ENCODE data around the gene MTOR. TPM values are rescaled to one million over a fixed set of nuclear protein-coding genes. Genes with fewer than 3 reads are reported as not detected.
"Not testable (repeated sequence)": the region's sequence is repeated elsewhere in the genome, so short reads cannot be mapped to it uniquely, and the experiment has no call there.

The MTOR gene
- total RNA-seq, 6 donors from 2014 or later: 27.5 to 61.0 (median 33.1) TPM

DNA sequence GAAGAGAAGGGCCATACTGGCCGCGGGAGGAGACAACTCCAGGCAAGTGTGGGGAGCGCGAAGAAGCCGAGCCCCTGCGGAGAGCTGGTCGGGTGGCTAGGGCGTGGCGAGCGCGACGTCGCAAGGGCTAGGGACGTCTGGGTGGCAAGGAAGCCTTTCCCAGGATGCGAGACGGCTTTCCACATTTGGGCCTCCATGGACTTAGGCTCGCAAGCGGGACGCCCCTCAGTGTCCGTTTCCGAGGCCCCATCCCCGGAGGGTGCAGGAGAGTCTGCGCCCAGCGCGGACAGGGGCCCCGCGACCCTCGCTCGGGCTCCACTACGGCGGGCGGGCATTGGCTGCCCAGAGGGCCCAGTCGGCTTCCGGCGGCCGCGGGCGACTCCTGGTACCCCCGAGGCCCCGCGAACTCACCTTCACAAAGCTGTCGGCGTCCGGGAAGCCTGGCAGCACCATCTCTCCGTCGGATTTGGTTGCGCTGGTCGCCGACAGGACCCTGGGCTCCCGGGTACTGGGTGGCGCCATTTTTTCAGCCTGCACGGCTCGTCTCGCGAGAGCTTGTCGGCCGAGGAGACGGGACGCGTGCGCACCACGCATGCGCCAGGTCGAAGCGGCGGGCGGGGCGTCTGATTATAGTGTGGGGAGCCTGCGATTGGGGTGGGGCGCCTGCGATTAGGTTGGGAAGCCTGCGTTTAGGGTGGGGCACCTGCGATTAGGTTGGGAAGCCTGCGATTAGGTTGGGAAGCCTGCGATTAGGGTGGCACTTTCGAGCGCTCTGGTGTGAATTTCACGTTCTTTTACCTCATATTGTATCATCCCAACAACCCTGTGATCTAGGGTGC, 162.8 kb downstream of the MTOR start, which contains the start of gene EXOSC10:
TSS of gene EXOSC10 (minus strand) at position 560 of the 839 bp plus-strand sequence. CDS start at position 522, 38 bp downstream.
- H3K27ac ChIP-seq: peak within 1 kb of the TSS; percentile 80 to 92 (median 89)
- TF ChIP-seq POLR2AphosphoS5 (IDR thresholded peaks at IDR 0.05) (peak; percentile 58 to 77), EP300 (IDR thresholded peaks at IDR 0.05) (no peak), POLR2A (IDR thresholded peaks at IDR 0.05) (peak in 2 of 4 donors; percentile 46 to 78)
- TF ChIP-seq, protein P1, sequence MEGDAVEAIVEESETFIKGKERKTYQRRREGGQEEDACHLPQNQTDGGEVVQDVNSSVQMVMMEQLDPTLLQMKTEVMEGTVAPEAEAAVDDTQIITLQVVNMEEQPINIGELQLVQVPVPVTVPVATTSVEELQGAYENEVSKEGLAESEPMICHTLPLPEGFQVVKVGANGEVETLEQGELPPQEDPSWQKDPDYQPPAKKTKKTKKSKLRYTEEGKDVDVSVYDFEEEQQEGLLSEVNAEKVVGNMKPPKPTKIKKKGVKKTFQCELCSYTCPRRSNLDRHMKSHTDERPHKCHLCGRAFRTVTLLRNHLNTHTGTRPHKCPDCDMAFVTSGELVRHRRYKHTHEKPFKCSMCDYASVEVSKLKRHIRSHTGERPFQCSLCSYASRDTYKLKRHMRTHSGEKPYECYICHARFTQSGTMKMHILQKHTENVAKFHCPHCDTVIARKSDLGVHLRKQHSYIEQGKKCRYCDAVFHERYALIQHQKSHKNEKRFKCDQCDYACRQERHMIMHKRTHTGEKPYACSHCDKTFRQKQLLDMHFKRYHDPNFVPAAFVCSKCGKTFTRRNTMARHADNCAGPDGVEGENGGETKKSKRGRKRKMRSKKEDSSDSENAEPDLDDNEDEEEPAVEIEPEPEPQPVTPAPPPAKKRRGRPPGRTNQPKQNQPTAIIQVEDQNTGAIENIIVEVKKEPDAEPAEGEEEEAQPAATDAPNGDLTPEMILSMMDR (IDR thresholded peaks at IDR 0.05): peak in 2 of 6 experiments; percentile 8 to 17

GRCh38 chr1:11098931-11099309, 163.4 kb downstream of the MTOR start:
- no peaks in the 10 kb centered on the region for H3K27me3 ChIP-seq
- peak overlapping the region; percentile 80 to 92 (median 89) for H3K27ac ChIP-seq
- no peaks in the 10 kb centered on the region for H3K9me3 ChIP-seq
- ATAC-seq (ENCODE audit: low FRiP score in 2 of 2) (no peak), DNase-seq (no peak)
- H3K4me3 ChIP-seq: peak overlapping the region; percentile 95 to 100 (median 100)
- H3K36me3 ChIP-seq: peaks cover 8 to 37% (median 35%) of the 10 kb centered on the region in 4 donors
- 16 to 18% methylated on average over 5 of the region's 5 CpGs for WGBS, 2 donors
- peaks cover 10 to 16% (median 14%) of the 10 kb centered on the region in 4 donors for H3K4me1 ChIP-seq
- TF ChIP-seq EP300 (IDR thresholded peaks at IDR 0.05) (no peak), POLR2A (IDR thresholded peaks at IDR 0.05) (no peak), POLR2AphosphoS5 (IDR thresholded peaks at IDR 0.05) (no peak)
- TF ChIP-seq, protein P1 (IDR thresholded peaks at IDR 0.05): no peak

More for the DNA sequence above, 162.8 kb downstream of the MTOR start, which contains the start of gene EXOSC10:
- peaks cover 10 to 16% (median 14%) of the 10 kb centered on the region in 4 donors for H3K4me1 ChIP-seq
- DNase-seq: peak; percentile 94 to 99
- peak; percentile 92 to 99 for ATAC-seq (ENCODE audit: low FRiP score in 2 of 2)
- peak within 1 kb of the TSS; percentile 95 to 100 (median 100) for H3K4me3 ChIP-seq
- no peaks in the 10 kb centered on the region for H3K9me3 ChIP-seq
- WGBS, 2 donors: 0 to 1% methylated on average over 19 to 62 of the region's 78 CpGs
- no peaks in the 10 kb centered on the region for H3K27me3 ChIP-seq
- H3K36me3 ChIP-seq: peaks cover 3 to 31% (median 28%) of the 10 kb centered on the region in 4 donors

DNA sequence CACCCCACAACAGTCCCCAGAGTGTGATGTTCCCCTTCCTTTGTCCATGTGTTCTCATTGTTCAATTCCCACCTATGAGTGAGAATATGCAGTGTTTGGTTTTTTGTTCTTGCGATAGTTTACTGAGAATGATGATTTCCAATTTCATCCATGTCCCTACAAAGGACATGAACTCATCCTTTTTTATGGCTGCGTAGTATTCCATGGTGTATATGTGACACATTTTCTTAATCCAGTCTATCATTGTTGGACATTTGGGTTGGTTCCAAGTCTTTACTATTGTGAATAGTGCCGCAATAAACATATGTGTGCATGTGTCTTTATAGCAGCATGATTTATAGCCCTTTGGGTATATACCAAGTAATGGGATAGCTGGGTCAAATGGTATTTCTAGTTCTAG, 178.6 kb downstream of the MTOR start:
- H3K4me3 ChIP-seq; ATAC-seq (ENCODE audit: low FRiP score in 2 of 2); H3K9me3 ChIP-seq; H3K27ac ChIP-seq; DNase-seq; H3K27me3 ChIP-seq; H3K4me1 ChIP-seq: not testable (repeated sequence)
- H3K36me3 ChIP-seq: peaks cover 29 to 67% (median 63%) of the 10 kb centered on the region in 4 donors
- WGBS, 2 donors: 89 to 91% methylated on average over 3 of the region's 3 CpGs

GRCh38 chr1:11080931-11081330, 181.4 kb downstream of the MTOR start:
- Histone ChIP-seq H3K27me3 (no peaks in the 10 kb centered on the region), H3K4me1 (no peaks in the 10 kb centered on the region), H3K4me3 (no peak overlapping the region), H3K9me3 (no peaks in the 10 kb centered on the region), H3K36me3 (peaks cover 11 to 73% (median 65%) of the 10 kb centered on the region in 4 donors), H3K27ac (no peak overlapping the region)
- ATAC-seq (ENCODE audit: low FRiP score in 2 of 2) (no peak), DNase-seq (no peak)
- no peak for TF ChIP-seq EP300 (IDR thresholded peaks at IDR 0.05)
- TF ChIP-seq POLR2A (IDR thresholded peaks at IDR 0.05): no peak
- TF ChIP-seq POLR2AphosphoS5 (IDR thresholded peaks at IDR 0.05): no peak
- TF ChIP-seq, protein P1 (IDR thresholded peaks at IDR 0.05): no peak
- 90% methylated on average over 12 of the region's 12 CpGs for WGBS, 2 donors

DNA sequence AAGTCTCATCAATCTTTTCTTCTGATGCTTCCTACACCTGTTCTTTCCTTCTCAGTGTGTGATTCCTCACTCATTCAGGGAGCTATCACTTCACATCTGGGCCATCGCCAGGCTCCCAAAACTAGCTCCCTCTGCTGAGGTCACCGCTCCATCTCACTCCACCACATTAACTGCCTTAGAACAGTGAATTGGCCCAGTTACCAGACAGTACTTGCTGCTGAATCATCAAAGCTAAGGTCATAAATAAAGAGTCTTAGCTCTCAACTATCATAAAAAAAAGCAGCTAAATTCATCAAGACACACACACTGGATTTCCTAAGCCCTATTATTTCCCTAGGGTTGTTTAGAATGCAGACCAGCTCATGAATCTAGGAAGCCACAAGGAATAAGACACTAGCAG, 183.7 kb downstream of the MTOR start:
- ATAC-seq (ENCODE audit: low FRiP score in 2 of 2): no peak
- WGBS, 2 donors: 95 to 98% methylated on average over 2 of the region's 2 CpGs

GRCh38 chr1:11073398-11073797, 189.0 kb downstream of the MTOR start:
- not testable (repeated sequence) for ATAC-seq (ENCODE audit: low FRiP score in 2 of 2); H3K4me1 ChIP-seq; H3K27ac ChIP-seq; H3K9me3 ChIP-seq; H3K4me3 ChIP-seq; H3K27me3 ChIP-seq; DNase-seq
- peaks cover 34 to 98% (median 89%) of the 10 kb centered on the region in 4 donors for H3K36me3 ChIP-seq
- 93 to 94% methylated on average over 7 of the region's 7 CpGs for WGBS, 2 donors

More for the DNA sequence above, 183.7 kb downstream of the MTOR start:
- TF ChIP-seq POLR2A (IDR thresholded peaks at IDR 0.05) (no peak), EP300 (IDR thresholded peaks at IDR 0.05) (no peak), POLR2AphosphoS5 (IDR thresholded peaks at IDR 0.05) (no peak)
- TF ChIP-seq, protein P1 (IDR thresholded peaks at IDR 0.05): no peak
- Histone ChIP-seq H3K9me3 (no peaks in the 10 kb centered on the region), H3K4me3 (no peak overlapping the region), H3K27ac (no peak overlapping the region), H3K27me3 (no peaks in the 10 kb centered on the region), H3K4me1 (no peaks in the 10 kb centered on the region), H3K36me3 (peaks cover 28 to 96% (median 87%) of the 10 kb centered on the region in 4 donors)
- DNase-seq: no peak
